H9 (cell line): ENCODE measurements around the gene SLAMF6. TPM values are rescaled to one million over a fixed set of nuclear protein-coding genes. Genes with fewer than 3 reads are reported as not detected.
"Not testable (repeated sequence)": the region's sequence is repeated elsewhere in the genome, so short reads cannot be mapped to it uniquely, and the experiment has no call there.

ENCODE experiments used
- DNase-seq: peaks from one replicate; pipeline ENCODE4 v3.0.0-alpha.2; 2017
- H2AFZ ChIP-seq: one replicate; pipeline ENCODE4 v1.6.1; 2013; ENCODE audit warnings: mild to moderate bottlenecking, low read length, control low read depth, moderate library complexity
- H2AK5ac ChIP-seq: 2 replicates; pipeline ENCODE4 v1.6.1; 2013; ENCODE audit warnings: low read length, control low read depth, mixed read lengths; ENCODE audit not compliant: insufficient read length
- H2BK120ac ChIP-seq: one replicate; pipeline ENCODE4 v1.6.1; 2013; ENCODE audit warnings: low read depth, mild to moderate bottlenecking, low read length, control low read depth, inconsistent platforms; ENCODE audit not compliant: poor library complexity, severe bottlenecking
- H2BK12ac ChIP-seq: 2 replicates; pipeline ENCODE4 v1.6.1; 2013; ENCODE audit warnings: low read length, control low read depth, mixed read lengths, low read depth; ENCODE audit not compliant: insufficient read length
- H2BK15ac ChIP-seq: 2 replicates; pipeline ENCODE4 v1.6.1; 2013; ENCODE audit warnings: low read depth, low read length, control low read depth
- H2BK20ac ChIP-seq: one replicate; pipeline ENCODE4 v1.6.1; 2013; ENCODE audit warnings: low read depth, mild to moderate bottlenecking, low read length, control low read depth, inconsistent platforms; ENCODE audit not compliant: poor library complexity, severe bottlenecking
- H2BK5ac ChIP-seq: 2 replicates; pipeline ENCODE4 v1.6.1; 2013; ENCODE audit warnings: low read length, control low read depth, mixed read lengths; ENCODE audit not compliant: insufficient read length
- H3K14ac ChIP-seq: 2 replicates; pipeline ENCODE4 v1.6.1; 2013; ENCODE audit warnings: low read length, control low read depth; ENCODE audit not compliant: insufficient read depth
- H3K18ac ChIP-seq: 2 replicates; pipeline ENCODE4 v1.6.1; 2013; ENCODE audit warnings: low read depth, mild to moderate bottlenecking, mixed read lengths, low read length, control low read depth; ENCODE audit not compliant: insufficient read length
- H3K23ac ChIP-seq: 2 replicates; pipeline ENCODE4 v1.6.1; 2013; ENCODE audit warnings: low read length, control low read depth, mixed read lengths, low read depth; ENCODE audit not compliant: insufficient read length
- H3K23me2 ChIP-seq: 2 replicates; pipeline ENCODE4 v1.6.1; 2013; ENCODE audit warnings: low read depth, mild to moderate bottlenecking, mixed read lengths, low read length, control low read depth; ENCODE audit not compliant: insufficient read length, poor library complexity, severe bottlenecking
- H3K27ac ChIP-seq: 2 replicates; pipeline ENCODE4 v1.5.1; 2013; ENCODE audit warnings: low read length, control low read depth, mixed read lengths, low read depth; ENCODE audit not compliant: insufficient read length
- H3K27me3 ChIP-seq: 2 replicates; pipeline ENCODE4 v1.6.1; 2013; ENCODE audit warnings: low read length, control low read depth, inconsistent platforms; ENCODE audit not compliant: insufficient read depth
- H3K4ac ChIP-seq: 2 replicates; pipeline ENCODE4 v1.6.1; 2013; ENCODE audit warnings: low read depth, mild to moderate bottlenecking, control low read depth, inconsistent platforms, low read length, moderate library complexity
- H3K4me1 ChIP-seq: 2 replicates; pipeline ENCODE4 v1.6.1; 2013; ENCODE audit warnings: low read length, control low read depth, inconsistent platforms; ENCODE audit not compliant: insufficient read depth
- H3K4me2 ChIP-seq: 2 replicates; pipeline ENCODE4 v1.6.1; 2013; ENCODE audit warnings: low read length, control low read depth, mixed read lengths; ENCODE audit not compliant: insufficient read length, insufficient read depth
- H3K56ac ChIP-seq: 2 replicates; pipeline ENCODE4 v1.6.1; 2013; ENCODE audit warnings: low read depth, mild to moderate bottlenecking, mixed read lengths, low read length, control low read depth; ENCODE audit not compliant: insufficient read length
- H3K79me1 ChIP-seq: 2 replicates; pipeline ENCODE4 v1.6.1; 2013; ENCODE audit warnings: low read depth, mild to moderate bottlenecking, moderate library complexity, low read length, control low read depth, inconsistent platforms; ENCODE audit not compliant: insufficient read depth, poor library complexity, severe bottlenecking
- H3K79me2 ChIP-seq: 2 replicates; pipeline ENCODE4 v1.6.1; 2013; ENCODE audit warnings: low read length, control low read depth, inconsistent platforms; ENCODE audit not compliant: insufficient read depth
- H3K9ac ChIP-seq: 2 replicates; pipeline ENCODE4 v1.6.1; 2013; ENCODE audit warnings: low read length, control low read depth, mixed read lengths; ENCODE audit not compliant: insufficient read length; ENCODE audit errors: extremely low read depth
- H3K9me3 ChIP-seq: one replicate; pipeline ENCODE4 v1.6.1; 2013; ENCODE audit warnings: low read depth, low read length, inconsistent platforms; ENCODE audit not compliant: control insufficient read depth
- H3T11ph ChIP-seq: one replicate; pipeline ENCODE4 v1.6.1; 2013; ENCODE audit warnings: mild to moderate bottlenecking, low read length, control low read depth, inconsistent platforms
- H4K20me1 ChIP-seq: one replicate; pipeline ENCODE4 v1.6.1; 2013; ENCODE audit not compliant: control insufficient read depth, insufficient read length, insufficient read depth
- H4K5ac ChIP-seq: 2 replicates; pipeline ENCODE4 v1.6.1; 2013; ENCODE audit warnings: low read depth, mild to moderate bottlenecking, mixed read lengths, low read length, control low read depth; ENCODE audit not compliant: insufficient read length
- H4K8ac ChIP-seq: replicated peaks from 2 replicates; pipeline ENCODE4 v1.6.1; 2013; ENCODE audit warnings: low read length, control low read depth, mixed read lengths, low read depth; ENCODE audit not compliant: insufficient read length
- H4K91ac ChIP-seq: 2 replicates; pipeline ENCODE4 v1.6.1; 2013; ENCODE audit warnings: low read depth, mild to moderate bottlenecking, moderate library complexity, mixed read lengths, low read length, control low read depth; ENCODE audit not compliant: insufficient read length
- H3K27ac Mint-ChIP-seq, 3 experiments: 2 replicates in 2 of 3; 3 replicates in 1 of 3; pipeline ENCODE4 v1.8.0; 2020 to 2021; ENCODE audit warnings: mixed read lengths in 3 of 3, mild to moderate bottlenecking in 1 of 3, moderate library complexity in 1 of 3
- H3K27me3 Mint-ChIP-seq: 2 replicates; pipeline ENCODE4 v1.8.0; 2021; ENCODE audit warnings: low read depth, mild to moderate bottlenecking, moderate library complexity, mixed read lengths
- H3K36me3 Mint-ChIP-seq, 3 experiments: 2 replicates in 2 of 3; 3 replicates in 1 of 3; pipeline ENCODE4 v1.8.0; 2020 to 2021; ENCODE audit warnings: low read depth in 3 of 3, mixed read lengths in 3 of 3; ENCODE audit not compliant: insufficient read depth in 1 of 3
- H3K4me1 Mint-ChIP-seq, 2 experiments: 2 replicates each; pipeline ENCODE4 v1.8.0; 2020; ENCODE audit warnings: mixed read lengths in 2 of 2
- H3K4me3 Mint-ChIP-seq, 2 experiments: 2 replicates in 1 of 2; 3 replicates in 1 of 2; pipeline ENCODE4 v1.8.0; 2020 to 2021; ENCODE audit warnings: mild to moderate bottlenecking in 2 of 2, mixed read lengths in 2 of 2, moderate library complexity in 1 of 2
- H3K9me3 Mint-ChIP-seq, 2 experiments: 2 replicates in 1 of 2; 3 replicates in 1 of 2; pipeline ENCODE4 v1.8.0; 2020; ENCODE audit warnings: mild to moderate bottlenecking in 2 of 2, mixed read lengths in 2 of 2, moderate library complexity in 1 of 2
- WGBS: extraction: QIAGEN DNeasy Blood & Tissue Kit; methylation state at CpG from one replicate; pipeline ENCODE4 v1.1.7; 2013; ENCODE audit warnings: missing lambda C conversion rate, low lambda C conversion rate, mixed read lengths; ENCODE audit not compliant: insufficient read length; ENCODE audit errors: extremely low coverage; 5-methylcytosine and 5-hydroxymethylcytosine counted together
- total RNA-seq: library from RNA; stranded (reverse); gene quantifications from 2 replicates; pipeline ENCODE4 v1.2.1, GENCODE V29; 2021

The SLAMF6 gene
- total RNA-seq, 1 experiment from 2014 or later = not detected

DNA sequence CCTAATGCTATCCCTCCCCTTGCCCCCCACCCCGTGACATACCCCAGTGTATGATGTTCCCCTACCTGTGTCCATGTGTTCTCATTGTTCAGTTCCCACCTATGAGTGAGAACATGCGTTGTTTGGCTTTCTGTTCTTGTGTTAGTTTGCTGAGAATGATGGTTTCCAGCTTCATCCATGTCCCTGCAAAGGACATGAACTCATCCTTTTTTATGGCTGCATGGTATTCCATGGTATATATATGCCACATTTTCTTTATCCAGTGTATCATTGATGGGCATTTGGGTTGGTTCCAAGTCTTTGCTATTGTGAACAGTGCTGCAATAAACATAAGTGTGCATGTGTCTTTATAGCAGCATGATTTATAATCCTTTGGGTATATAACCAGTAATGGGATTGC lies 734 bp upstream of the SLAMF6 start:
- not testable (repeated sequence) for H3K27ac Mint-ChIP-seq, H3K4me3 Mint-ChIP-seq, H3K36me3 Mint-ChIP-seq, H2AK5ac ChIP-seq, H2AFZ ChIP-seq, H3K4ac ChIP-seq, H4K20me1 ChIP-seq, H3K23ac ChIP-seq, H3K9ac ChIP-seq, H3T11ph ChIP-seq, H3K4me1 ChIP-seq, H3K9me3 ChIP-seq, H3K27ac ChIP-seq, H2BK12ac ChIP-seq, H3K27me3 Mint-ChIP-seq, H3K27me3 ChIP-seq, H2BK120ac ChIP-seq, H4K91ac ChIP-seq, H2BK15ac ChIP-seq, H4K8ac ChIP-seq, H3K14ac ChIP-seq, H3K79me2 ChIP-seq, H3K4me2 ChIP-seq, H4K5ac ChIP-seq, H3K18ac ChIP-seq, H3K23me2 ChIP-seq, H2BK5ac ChIP-seq, H3K79me1 ChIP-seq, H2BK20ac ChIP-seq, DNase-seq, H3K56ac ChIP-seq
- Mint-ChIP-seq H3K4me1 (peaks cover 25 to 29% of the 10 kb centered on the region in 2 experiments), H3K9me3 (peaks cover 16% of the 10 kb centered on the region in 2 experiments)
- WGBS = no CpG with 5 or more reads among the region's 2 CpGs
